SJSA1 (cell line): ENCODE results near the gene ANO9. TPM values are rescaled to one million over a fixed set of nuclear protein-coding genes. Genes with fewer than 3 reads are reported as not detected.

Source experiments
- total RNA-seq: library from RNA; depleted of rRNA; stranded (reverse); fragments of >200 nt; shearing (Covaris generic); gene quantifications from 2 replicates; pipeline ENCODE4 v1.2.3, GENCODE V29; 2014; rRNA removed

Gene ANO9
- total RNA-seq, 1 experiment from 2014 or later = not detected

Other genes starting within 250 kb of the ANO9 start
- not detected in 2 replicates for gene SCGB1C1, start 248.9 kb downstream of the ANO9 start, total RNA-seq
- 9.8 and 10.5 TPM in 2 replicates for gene BET1L, start 234.6 kb downstream of the ANO9 start, total RNA-seq
- gene RIC8A, start 234.3 kb downstream of the ANO9 start, total RNA-seq = 165 and 176 TPM in 2 replicates
- gene SIRT3, start 205.7 kb downstream of the ANO9 start, total RNA-seq = 2.3 and 7.1 TPM in 2 replicates
- gene PSMD13, start 205.0 kb downstream of the ANO9 start, total RNA-seq = 217 and 331 TPM in 2 replicates
- gene NLRP6, start 163.6 kb downstream of the ANO9 start, total RNA-seq = not detected in 2 replicates
- 2.1 and 4.6 TPM in 2 replicates for gene PGGHG, start 152.9 kb downstream of the ANO9 start, total RNA-seq
- gene IFITM5, start 142.5 kb downstream of the ANO9 start, total RNA-seq = not detected in 2 replicates
- gene IFITM2, start 134.2 kb downstream of the ANO9 start, total RNA-seq = 6.0 and 16.3 TPM in 2 replicates
- 0.37 TPM in 1 of 2 replicates, not detected in the other for gene IFITM1, start 128.0 kb downstream of the ANO9 start, total RNA-seq
- gene IFITM3, start 121.2 kb downstream of the ANO9 start, total RNA-seq = 43.5 and 63.1 TPM in 2 replicates
- not detected in 2 replicates for gene B4GALNT4, start 72.5 kb downstream of the ANO9 start, total RNA-seq
- 1.9 and 5.7 TPM in 2 replicates for gene PKP3, start 47.8 kb downstream of the ANO9 start, total RNA-seq
- gene SIGIRR, start 27.0 kb downstream of the ANO9 start, total RNA-seq = 3.3 and 8.6 TPM in 2 replicates
- gene PTDSS2, start 8.3 kb upstream of the ANO9 start, total RNA-seq = 11.5 and 18.3 TPM in 2 replicates
- gene RNH1, start 65.2 kb upstream of the ANO9 start, total RNA-seq = 121 and 137 TPM in 2 replicates
- 47.3 and 52.3 TPM in 2 replicates for gene HRAS, start 93.6 kb upstream of the ANO9 start, total RNA-seq
- gene LRRC56, start 95.5 kb upstream of the ANO9 start, total RNA-seq = 0.05 TPM in 1 of 2 replicates, not detected in the other
- 0.18 TPM in 1 of 2 replicates, not detected in the other for gene LMNTD2, start 118.7 kb upstream of the ANO9 start, total RNA-seq
- gene RASSF7, start 119.0 kb upstream of the ANO9 start, total RNA-seq = 13.8 and 16.4 TPM in 2 replicates
- gene PHRF1, start 134.5 kb upstream of the ANO9 start, total RNA-seq = 15.8 and 21.7 TPM in 2 replicates
- 4.3 and 5.9 TPM in 2 replicates for gene IRF7, start 173.9 kb upstream of the ANO9 start, total RNA-seq
- not detected in 2 replicates for gene CDHR5, start 182.9 kb upstream of the ANO9 start, total RNA-seq
- gene SCT, start 185.2 kb upstream of the ANO9 start, total RNA-seq = not detected in 2 replicates
- not detected in 2 replicates for gene DRD4, start 195.3 kb upstream of the ANO9 start, total RNA-seq